Upper lobe of left lung (tissue), 4 donors: ENCODE measurements around the gene SRRM3.

Source experiments
- EP300 ChIP-seq, 4 donors: sonication (generic); formaldehyde crosslinking; IDR thresholded peaks; one replicate each; pipeline ENCODE4 v1.5.1; 2017; ENCODE audit warnings: antibody characterized with exemption in 4 of 4, control low read depth in 2 of 4
- TF ChIP-seq, protein P1 (sequence below), 6 experiments: fragments of 450-650 bp in 4 of 6; fragments of 200-600 bp in 2 of 6; sonication (generic) in 2 of 6; IDR thresholded peaks; one replicate each; pipeline ENCODE4 v1.5.1; 2016 to 2019; ENCODE audit warnings: antibody characterized with exemption in 6 of 6

DNA sequence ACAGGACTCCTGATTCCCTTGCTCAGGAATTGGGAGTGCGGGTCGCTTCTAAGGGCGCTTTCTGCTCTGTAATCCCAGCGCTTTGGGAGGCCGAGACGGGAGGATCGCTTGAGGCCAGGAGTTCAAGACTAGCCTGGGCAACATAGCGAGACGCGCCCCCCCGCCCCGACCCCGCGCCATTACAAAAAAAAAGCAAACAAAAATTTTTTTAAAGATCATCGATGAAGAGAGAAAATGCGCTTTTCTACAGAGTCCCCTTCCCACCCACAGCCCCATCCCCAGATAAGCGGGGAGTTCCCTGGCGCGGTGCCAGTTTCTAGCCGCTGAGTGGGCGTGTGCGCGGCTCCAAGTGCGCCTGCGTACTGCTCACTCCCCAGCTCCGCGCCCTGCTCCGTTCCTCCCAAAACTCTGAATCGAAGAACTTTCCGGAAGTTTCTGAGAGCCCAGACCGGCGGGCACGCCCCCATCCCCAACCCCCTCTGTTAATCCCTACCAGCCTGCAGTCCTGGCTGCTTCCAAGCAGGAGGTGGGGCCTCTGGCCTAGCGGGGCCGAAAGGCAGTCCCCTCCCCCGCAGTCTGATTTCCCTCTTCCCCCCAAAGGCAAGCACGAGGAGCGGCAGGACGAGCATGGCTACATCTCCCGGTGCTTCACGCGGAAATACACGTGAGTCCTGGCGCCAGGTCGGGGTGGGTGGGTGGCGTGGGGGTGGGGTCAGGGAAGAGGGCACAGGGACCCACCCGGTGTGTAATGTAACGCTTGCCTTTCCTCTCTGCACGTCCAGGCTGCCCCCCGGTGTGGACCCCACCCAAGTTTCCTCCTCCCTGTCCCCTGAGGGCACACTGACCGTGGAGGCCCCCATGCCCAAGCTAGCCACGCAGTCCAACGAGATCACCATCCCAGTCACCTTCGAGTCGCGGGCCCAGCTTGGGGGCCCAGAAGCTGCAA is 101.8 kb downstream of the SRRM3 start:
- no peak for TF ChIP-seq EP300 (IDR thresholded peaks at IDR 0.05)
- TF ChIP-seq, protein P1, sequence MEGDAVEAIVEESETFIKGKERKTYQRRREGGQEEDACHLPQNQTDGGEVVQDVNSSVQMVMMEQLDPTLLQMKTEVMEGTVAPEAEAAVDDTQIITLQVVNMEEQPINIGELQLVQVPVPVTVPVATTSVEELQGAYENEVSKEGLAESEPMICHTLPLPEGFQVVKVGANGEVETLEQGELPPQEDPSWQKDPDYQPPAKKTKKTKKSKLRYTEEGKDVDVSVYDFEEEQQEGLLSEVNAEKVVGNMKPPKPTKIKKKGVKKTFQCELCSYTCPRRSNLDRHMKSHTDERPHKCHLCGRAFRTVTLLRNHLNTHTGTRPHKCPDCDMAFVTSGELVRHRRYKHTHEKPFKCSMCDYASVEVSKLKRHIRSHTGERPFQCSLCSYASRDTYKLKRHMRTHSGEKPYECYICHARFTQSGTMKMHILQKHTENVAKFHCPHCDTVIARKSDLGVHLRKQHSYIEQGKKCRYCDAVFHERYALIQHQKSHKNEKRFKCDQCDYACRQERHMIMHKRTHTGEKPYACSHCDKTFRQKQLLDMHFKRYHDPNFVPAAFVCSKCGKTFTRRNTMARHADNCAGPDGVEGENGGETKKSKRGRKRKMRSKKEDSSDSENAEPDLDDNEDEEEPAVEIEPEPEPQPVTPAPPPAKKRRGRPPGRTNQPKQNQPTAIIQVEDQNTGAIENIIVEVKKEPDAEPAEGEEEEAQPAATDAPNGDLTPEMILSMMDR (IDR thresholded peaks at IDR 0.05): no peak
